GM23338 (cell line): ENCODE data around the gene B3GALNT2.

Experiments
- EZH2 ChIP-seq: fragments of 200-600 bp; sonication (generic); IDR thresholded peaks from one replicate; pipeline ENCODE4 v1.8.0; 2017; ENCODE audit warnings: antibody characterized with exemption, mild to moderate bottlenecking, low read depth; ENCODE audit not compliant: unreplicated experiment
- TF ChIP-seq, protein P1 (sequence below), 2 experiments: fragments of 200-600 bp in 1 of 2; sonication (generic) in 1 of 2; conservative IDR thresholded peaks; 2 replicates each; pipeline versions ENCODE4 v1.5.1 to v1.6.1; 2016 to 2017; ENCODE audit warnings: antibody characterized with exemption in 2 of 2, low read depth in 2 of 2, mild to moderate bottlenecking in 2 of 2, moderate library complexity in 1 of 2

DNA sequence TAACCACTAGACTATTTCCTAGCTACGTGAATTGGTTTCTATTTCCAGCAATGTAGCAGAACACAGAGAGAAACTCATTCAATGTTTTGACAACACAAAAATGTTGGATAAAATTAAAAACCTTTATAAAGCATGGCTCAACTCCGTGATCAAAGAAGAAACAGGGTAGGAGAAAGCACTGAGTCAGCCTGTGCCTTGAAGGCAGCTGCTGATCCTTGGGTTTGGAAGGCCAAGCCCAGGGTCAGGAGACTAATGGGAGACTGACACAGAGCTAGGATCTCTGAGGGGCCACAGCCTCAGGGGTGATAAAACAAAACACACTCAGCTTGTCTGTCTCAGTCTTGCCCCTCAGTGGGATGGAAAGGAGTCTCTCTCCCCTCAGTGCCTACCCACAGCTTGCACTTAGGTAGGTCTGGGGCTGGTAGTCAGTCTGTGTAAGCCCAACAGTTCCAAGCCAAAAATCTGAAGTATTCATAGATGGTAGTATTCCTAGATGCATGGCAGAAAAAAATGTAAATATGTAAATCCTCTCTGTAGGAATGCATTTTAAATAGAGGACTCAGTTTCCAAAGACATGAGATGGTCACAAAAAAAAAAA, 53.3 kb downstream of the B3GALNT2 start:
- TF ChIP-seq EZH2 = no peak
- TF ChIP-seq, protein P1, sequence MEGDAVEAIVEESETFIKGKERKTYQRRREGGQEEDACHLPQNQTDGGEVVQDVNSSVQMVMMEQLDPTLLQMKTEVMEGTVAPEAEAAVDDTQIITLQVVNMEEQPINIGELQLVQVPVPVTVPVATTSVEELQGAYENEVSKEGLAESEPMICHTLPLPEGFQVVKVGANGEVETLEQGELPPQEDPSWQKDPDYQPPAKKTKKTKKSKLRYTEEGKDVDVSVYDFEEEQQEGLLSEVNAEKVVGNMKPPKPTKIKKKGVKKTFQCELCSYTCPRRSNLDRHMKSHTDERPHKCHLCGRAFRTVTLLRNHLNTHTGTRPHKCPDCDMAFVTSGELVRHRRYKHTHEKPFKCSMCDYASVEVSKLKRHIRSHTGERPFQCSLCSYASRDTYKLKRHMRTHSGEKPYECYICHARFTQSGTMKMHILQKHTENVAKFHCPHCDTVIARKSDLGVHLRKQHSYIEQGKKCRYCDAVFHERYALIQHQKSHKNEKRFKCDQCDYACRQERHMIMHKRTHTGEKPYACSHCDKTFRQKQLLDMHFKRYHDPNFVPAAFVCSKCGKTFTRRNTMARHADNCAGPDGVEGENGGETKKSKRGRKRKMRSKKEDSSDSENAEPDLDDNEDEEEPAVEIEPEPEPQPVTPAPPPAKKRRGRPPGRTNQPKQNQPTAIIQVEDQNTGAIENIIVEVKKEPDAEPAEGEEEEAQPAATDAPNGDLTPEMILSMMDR (conservative IDR thresholded peaks at IDR 0.05; ENCODE audit: low read depth in 2 of 2) = no peak
